ENCODE data around the gene KCTD2. TPM values are rescaled to one million over a fixed set of nuclear protein-coding genes. Genes with fewer than 3 reads are reported as not detected.

KCTD2 gene
- total and polyA plus RNA-seq, 2 of the 13 experiments (the other 11 are each of a cell fraction or from before 2014, with no cell fraction given), result 28.3 to 32.6 TPM

DNA sequence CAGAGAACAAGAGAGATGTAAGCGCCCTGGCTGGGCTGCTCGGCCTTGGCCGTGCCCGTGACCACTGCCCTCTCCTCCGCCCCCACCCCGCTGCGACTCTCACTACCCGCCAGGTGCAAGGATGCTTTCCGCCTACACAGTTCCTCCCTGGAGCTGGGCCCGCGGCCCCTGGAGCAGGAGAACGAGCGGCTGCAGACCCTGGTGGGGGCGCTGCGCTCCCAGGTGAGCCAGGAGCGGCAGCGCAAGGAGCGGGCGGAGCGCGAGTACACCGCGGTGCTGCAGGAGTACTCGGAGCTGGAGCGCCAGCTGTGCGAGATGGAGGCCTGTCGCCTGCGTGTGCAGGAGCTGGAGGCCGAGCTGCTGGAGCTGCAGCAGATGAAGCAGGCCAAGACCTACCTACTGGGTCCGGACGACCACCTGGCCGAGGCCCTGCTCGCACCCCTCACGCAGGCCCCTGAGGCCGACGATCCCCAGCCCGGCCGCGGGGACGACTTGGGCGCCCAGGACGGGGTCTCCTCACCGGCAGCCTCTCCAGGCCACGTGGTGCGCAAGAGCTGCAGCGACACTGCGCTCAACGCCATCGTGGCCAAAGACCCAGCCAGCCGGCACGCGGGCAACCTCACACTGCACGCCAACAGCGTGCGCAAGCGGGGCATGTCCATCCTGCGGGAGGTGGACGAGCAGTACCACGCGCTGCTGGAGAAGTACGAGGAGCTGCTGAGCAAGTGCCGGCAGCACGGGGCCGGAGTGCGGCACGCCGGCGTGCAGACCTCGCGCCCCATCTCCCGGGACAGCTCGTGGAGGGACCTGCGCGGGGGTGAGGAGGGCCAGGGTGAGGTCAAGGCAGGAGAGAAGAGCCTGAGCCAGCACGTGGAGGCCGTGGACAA lies 43.7 kb upstream of the KCTD2 start:
- no peak for FAIRE-seq
- H3K36me3 ChIP-seq (replicated peaks in 1 of 2; ENCODE audit: control insufficient read depth in 1 of 2, insufficient read depth in 2 of 2, low read length in 2 of 2), result peaks cover 0 to 2% of the 10 kb centered on the region in 2 experiments; a peak in 2 of 5 replicates

More for the DNA sequence above, 43.7 kb upstream of the KCTD2 start:
- no peak overlapping the region for H3K9ac ChIP-seq (ENCODE audit: insufficient read depth, low read depth, low read length)
- H3K4me2 ChIP-seq (ENCODE audit: low read depth, low read length), result no peak overlapping the region
- no peak overlapping the region for H3K4me3 ChIP-seq (replicated peaks in 1 of 3; ENCODE audit: insufficient read depth in 1 of 3, low read depth in 2 of 3, low read length in 3 of 3)
- in situ Hi-C loops (cut with HindIII; ENCODE audit: extremely low pct_ligation_motif_present, low pct_unique_long_range_greater_than_20kb), result no loop called here
- no peak for ATAC-seq
- H4K20me1 ChIP-seq (ENCODE audit: insufficient read depth, low read length), result no peaks in the 10 kb centered on the region
- H3K79me2 ChIP-seq (ENCODE audit: insufficient read depth, low read length), result no peaks in the 10 kb centered on the region
- 88% methylated on average over 71 of the region's 76 CpGs for WGBS (ENCODE audit: low lambda C conversion rate)
- no peaks in the 10 kb centered on the region; a peak in 1 of 5 replicates for H3K27me3 ChIP-seq (ENCODE audit: control insufficient read depth in 1 of 2, insufficient read depth in 2 of 2, low read length in 2 of 2)
- H3K4me1 ChIP-seq (ENCODE audit: insufficient read depth, low read length), result no peaks in the 10 kb centered on the region
- H3K9me3 ChIP-seq (ENCODE audit: low read length), result no peaks in the 10 kb centered on the region
- H3K27ac ChIP-seq (ENCODE audit: extremely low read length, insufficient read depth, low read length), result no peak overlapping the region
- BruUV-seq (replicated peaks), result no TSS peak
- POLR2A ChIA-PET, result interaction anchor here (0.9 to 1.9 kb wide), 2 partner anchors 9 to 22 kb away, joined by 3 to 8 read pairs; partner anchors contain the start of gene MRPL58
- CTCF ChIA-PET (ENCODE audit: low intra/inter-chr PET ratio, low total read pairs), result interaction anchor here (0.8 kb wide), 1 partner anchor 42 kb away, joined by 3 read pairs; no protein-coding TSS in a partner anchor
- no peak for DNase-seq (ENCODE audit: low spot score)
- H2AFZ ChIP-seq (ENCODE audit: low read length), result no peak overlapping the region
- TF ChIP-seq, protein P1, sequence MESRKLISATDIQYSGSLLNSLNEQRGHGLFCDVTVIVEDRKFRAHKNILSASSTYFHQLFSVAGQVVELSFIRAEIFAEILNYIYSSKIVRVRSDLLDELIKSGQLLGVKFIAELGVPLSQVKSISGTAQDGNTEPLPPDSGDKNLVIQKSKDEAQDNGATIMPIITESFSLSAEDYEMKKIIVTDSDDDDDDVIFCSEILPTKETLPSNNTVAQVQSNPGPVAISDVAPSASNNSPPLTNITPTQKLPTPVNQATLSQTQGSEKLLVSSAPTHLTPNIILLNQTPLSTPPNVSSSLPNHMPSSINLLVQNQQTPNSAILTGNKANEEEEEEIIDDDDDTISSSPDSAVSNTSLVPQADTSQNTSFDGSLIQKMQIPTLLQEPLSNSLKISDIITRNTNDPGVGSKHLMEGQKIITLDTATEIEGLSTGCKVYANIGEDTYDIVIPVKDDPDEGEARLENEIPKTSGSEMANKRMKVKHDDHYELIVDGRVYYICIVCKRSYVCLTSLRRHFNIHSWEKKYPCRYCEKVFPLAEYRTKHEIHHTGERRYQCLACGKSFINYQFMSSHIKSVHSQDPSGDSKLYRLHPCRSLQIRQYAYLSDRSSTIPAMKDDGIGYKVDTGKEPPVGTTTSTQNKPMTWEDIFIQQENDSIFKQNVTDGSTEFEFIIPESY (CRISPR knock-in tag; IDR thresholded peaks at IDR 0.05), result 0 out of 2 replicates have a peak, but pooled peaks have one; percentile 26
- TF ChIP-seq, protein P2, sequence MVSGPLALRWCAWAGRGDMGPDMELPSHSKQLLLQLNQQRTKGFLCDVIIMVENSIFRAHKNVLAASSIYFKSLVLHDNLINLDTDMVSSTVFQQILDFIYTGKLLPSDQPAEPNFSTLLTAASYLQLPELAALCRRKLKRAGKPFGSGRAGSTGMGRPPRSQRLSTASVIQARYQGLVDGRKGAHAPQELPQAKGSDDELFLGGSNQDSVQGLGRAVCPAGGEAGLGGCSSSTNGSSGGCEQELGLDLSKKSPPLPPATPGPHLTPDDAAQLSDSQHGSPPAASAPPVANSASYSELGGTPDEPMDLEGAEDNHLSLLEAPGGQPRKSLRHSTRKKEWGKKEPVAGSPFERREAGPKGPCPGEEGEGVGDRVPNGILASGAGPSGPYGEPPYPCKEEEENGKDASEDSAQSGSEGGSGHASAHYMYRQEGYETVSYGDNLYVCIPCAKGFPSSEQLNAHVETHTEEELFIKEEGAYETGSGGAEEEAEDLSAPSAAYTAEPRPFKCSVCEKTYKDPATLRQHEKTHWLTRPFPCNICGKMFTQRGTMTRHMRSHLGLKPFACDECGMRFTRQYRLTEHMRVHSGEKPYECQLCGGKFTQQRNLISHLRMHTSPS (CRISPR knock-in tag; IDR thresholded peaks at IDR 0.05; ENCODE audit: low read depth), result no peak
- TF ChIP-seq CHCHD3 (CRISPR knock-in tag; IDR thresholded peaks at IDR 0.05), result 0 out of 2 replicates have a peak, but pooled peaks have one; percentile 1
- intact Hi-C loops (cut with micrococcal nuclease; ENCODE audit: unreplicated experiment), result no loop called here

Data from HepG2 (cell line).